Activated T-helper 2 cell treated with anti-CD3 and anti-CD28 coated beads, Interferon-gamma antibody, Interleukin-2, Interleukin-4, amounts not matched to agents 10 μg/mL and 5 μg/mL and 100 μg/mL, durations not matched to agents 14 hours and 24 hours and 36 hours (primary cell): ENCODE measurements around the gene FMN1. TPM values are rescaled to one million over a fixed set of nuclear protein-coding genes. Genes with fewer than 3 reads are reported as not detected.
A peak's percentile ranks its signal among the peaks of the same experiment; 100 is the strongest.

ENCODE experiments used
- DNase-seq: peaks from one replicate; pipeline ENCODE4 v3.0.0; 2021; ENCODE audit warnings: low spot score
- H3K27ac Mint-ChIP-seq: one replicate; pipeline ENCODE4 v1.8.0; 2021; ENCODE audit warnings: mixed read lengths
- H3K27me3 Mint-ChIP-seq: one replicate; pipeline ENCODE4 v1.8.0; 2021; ENCODE audit warnings: low read depth, mixed read lengths
- H3K36me3 Mint-ChIP-seq: one replicate; pipeline ENCODE4 v1.8.0; 2021; ENCODE audit warnings: low read depth, mixed read lengths
- H3K4me1 Mint-ChIP-seq: one replicate; pipeline ENCODE4 v1.8.0; 2021; ENCODE audit warnings: low read depth, mixed read lengths
- H3K4me3 Mint-ChIP-seq: one replicate; pipeline ENCODE4 v1.8.0; 2021; ENCODE audit warnings: low read depth, mild to moderate bottlenecking, moderate library complexity, mixed read lengths
- H3K9me3 Mint-ChIP-seq: one replicate; pipeline ENCODE4 v1.8.0; 2021; ENCODE audit warnings: mixed read lengths
- intact Hi-C: fragments of 100-400 bp; cut with micrococcal nuclease; formaldehyde crosslinking; loops from one replicate; pipeline ENCODE4 v1.15.1; 2023
- total RNA-seq: library from RNA; stranded (reverse); gene quantifications from 2 replicates; pipeline ENCODE4 v1.2.3, GENCODE V29; 2022

The FMN1 gene
- total RNA-seq, 1 donor from 2014 or later: 0.02 TPM

GRCh38 chr15:33104212-33104611 is 90.3 kb downstream of the FMN1 start:
- no peak overlapping the region for H3K27ac Mint-ChIP-seq
- H3K4me1 Mint-ChIP-seq: peaks cover 8% of the 10 kb centered on the region

GRCh38 chr15:33101036-33101435 is 93.5 kb downstream of the FMN1 start:
- Mint-ChIP-seq H3K27ac (no peak overlapping the region), H3K36me3 (no peaks in the 10 kb centered on the region), H3K9me3 (no peaks in the 10 kb centered on the region), H3K4me3 (no peak overlapping the region), H3K4me1 (peaks cover 8% of the 10 kb centered on the region), H3K27me3 (peaks cover 41% of the 10 kb centered on the region)
- DNase-seq: no peak
- intact Hi-C loops: loop anchor here (5.0 kb wide), 1 partner anchor 101 kb away; no protein-coding TSS in a partner anchor

More at GRCh38 chr15:33104212-33104611, 90.3 kb downstream of the FMN1 start:
- H3K9me3 Mint-ChIP-seq: no peaks in the 10 kb centered on the region
- peaks cover 48% of the 10 kb centered on the region for H3K27me3 Mint-ChIP-seq
- intact Hi-C loops: loop anchor here (5.0 kb wide), 1 partner anchor 98 kb away; no protein-coding TSS in a partner anchor
- H3K4me3 Mint-ChIP-seq: no peak overlapping the region
- H3K36me3 Mint-ChIP-seq: no peaks in the 10 kb centered on the region
- peak; percentile 27 for DNase-seq

- intact Hi-C loops: loop anchor here (5.0 kb wide), 1 partner anchor 102 kb away; no protein-coding TSS in a partner anchor
- H3K4me1 Mint-ChIP-seq: peaks cover 8% of the 10 kb centered on the region
- peaks cover 35% of the 10 kb centered on the region for H3K27me3 Mint-ChIP-seq
- no peak for DNase-seq
- no peak overlapping the region for H3K27ac Mint-ChIP-seq
- H3K4me3 Mint-ChIP-seq: no peak overlapping the region
- H3K36me3 Mint-ChIP-seq: no peaks in the 10 kb centered on the region
- no peaks in the 10 kb centered on the region for H3K9me3 Mint-ChIP-seq
Measured at GRCh38 chr15:33100314-33100713, 94.2 kb downstream of the FMN1 start.

- H3K4me1 Mint-ChIP-seq: peaks cover 8% of the 10 kb centered on the region
- H3K9me3 Mint-ChIP-seq: no peaks in the 10 kb centered on the region
- H3K27me3 Mint-ChIP-seq: peaks cover 36% of the 10 kb centered on the region
- no peaks in the 10 kb centered on the region for H3K36me3 Mint-ChIP-seq
- H3K27ac Mint-ChIP-seq: no peak overlapping the region
- no peak overlapping the region for H3K4me3 Mint-ChIP-seq
- no peak for DNase-seq
- intact Hi-C loops: loop anchor here (5.0 kb wide), 1 partner anchor 103 kb away; no protein-coding TSS in a partner anchor
Measured at GRCh38 chr15:33099739-33100138, 94.8 kb downstream of the FMN1 start.

GRCh38 chr15:33099213-33099612 is 95.3 kb downstream of the FMN1 start:
- Mint-ChIP-seq H3K4me1 (peaks cover 5% of the 10 kb centered on the region), H3K27ac (no peak overlapping the region), H3K27me3 (peaks cover 38% of the 10 kb centered on the region)

GRCh38 chr15:33098094-33099058 is 96.1 kb downstream of the FMN1 start:
- intact Hi-C loops: no loop called here
- H3K4me1 Mint-ChIP-seq: peaks cover 3% of the 10 kb centered on the region
- no peaks in the 10 kb centered on the region for H3K36me3 Mint-ChIP-seq
- no peak overlapping the region for H3K27ac Mint-ChIP-seq
- no peak overlapping the region for H3K4me3 Mint-ChIP-seq
- peaks cover 43% of the 10 kb centered on the region for H3K27me3 Mint-ChIP-seq
- DNase-seq: no peak
- H3K9me3 Mint-ChIP-seq: no peaks in the 10 kb centered on the region

More at GRCh38 chr15:33099213-33099612, 95.3 kb downstream of the FMN1 start:
- Mint-ChIP-seq H3K36me3 (no peaks in the 10 kb centered on the region), H3K4me3 (no peak overlapping the region), H3K9me3 (no peaks in the 10 kb centered on the region)
- intact Hi-C loops: no loop called here
- no peak for DNase-seq

- no peaks in the 10 kb centered on the region for H3K9me3 Mint-ChIP-seq
- intact Hi-C loops: no loop called here
- H3K4me3 Mint-ChIP-seq: no peak overlapping the region
- H3K36me3 Mint-ChIP-seq: no peaks in the 10 kb centered on the region
- H3K4me1 Mint-ChIP-seq: peaks cover 2% of the 10 kb centered on the region
- no peak overlapping the region for H3K27ac Mint-ChIP-seq
- no peak for DNase-seq
- H3K27me3 Mint-ChIP-seq: peaks cover 36% of the 10 kb centered on the region
Measured at GRCh38 chr15:33096134-33096533, 98.4 kb downstream of the FMN1 start.

- Mint-ChIP-seq H3K4me3 (no peak overlapping the region), H3K9me3 (no peaks in the 10 kb centered on the region), H3K4me1 (peaks cover 2% of the 10 kb centered on the region), H3K27ac (no peak overlapping the region), H3K27me3 (peaks cover 37% of the 10 kb centered on the region), H3K36me3 (no peaks in the 10 kb centered on the region)
- DNase-seq: no peak
- intact Hi-C loops: no loop called here
Measured at GRCh38 chr15:33095641-33096040, 98.9 kb downstream of the FMN1 start.

GRCh38 chr15:33094336-33094735 is 100.2 kb downstream of the FMN1 start:
- H3K4me3 Mint-ChIP-seq: no peak overlapping the region

GRCh38 chr15:33093222-33093621 is 101.3 kb downstream of the FMN1 start:
- peaks cover 32% of the 10 kb centered on the region for H3K27me3 Mint-ChIP-seq
- peaks cover 2% of the 10 kb centered on the region for H3K4me1 Mint-ChIP-seq
- H3K9me3 Mint-ChIP-seq: no peaks in the 10 kb centered on the region
- H3K36me3 Mint-ChIP-seq: no peaks in the 10 kb centered on the region
- DNase-seq: no peak
- H3K4me3 Mint-ChIP-seq: no peak overlapping the region
- no peak overlapping the region for H3K27ac Mint-ChIP-seq
- intact Hi-C loops: loop anchor here (5.0 kb wide), 1 partner anchor 119 kb away; no protein-coding TSS in a partner anchor

More at GRCh38 chr15:33094336-33094735, 100.2 kb downstream of the FMN1 start:
- Mint-ChIP-seq H3K4me1 (peaks cover 2% of the 10 kb centered on the region), H3K36me3 (no peaks in the 10 kb centered on the region), H3K27me3 (peaks cover 35% of the 10 kb centered on the region), H3K27ac (no peak overlapping the region), H3K9me3 (no peaks in the 10 kb centered on the region)
- no peak for DNase-seq
- intact Hi-C loops: loop anchor here (5.0 kb wide), 1 partner anchor 118 kb away; no protein-coding TSS in a partner anchor

GRCh38 chr15:33091983-33092693 is 102.4 kb downstream of the FMN1 start:
- DNase-seq: no peak
- Mint-ChIP-seq H3K36me3 (no peaks in the 10 kb centered on the region), H3K4me1 (peaks cover 2% of the 10 kb centered on the region), H3K27ac (no peak overlapping the region), H3K4me3 (no peak overlapping the region), H3K27me3 (peaks cover 23% of the 10 kb centered on the region), H3K9me3 (no peaks in the 10 kb centered on the region)
- intact Hi-C loops: loop anchor here (5.0 kb wide), 1 partner anchor 120 kb away; no protein-coding TSS in a partner anchor

GRCh38 chr15:33089878-33090757 is 104.4 kb downstream of the FMN1 start:
- H3K27me3 Mint-ChIP-seq: peaks cover 22% of the 10 kb centered on the region
- H3K36me3 Mint-ChIP-seq: no peaks in the 10 kb centered on the region
- no peaks in the 10 kb centered on the region for H3K9me3 Mint-ChIP-seq
- intact Hi-C loops: loop anchor here (2.0 to 5.0 kb wide), 2 partner anchors 13 to 122 kb away; no protein-coding TSS in a partner anchor
- no peak overlapping the region for H3K27ac Mint-ChIP-seq
- peaks cover 2% of the 10 kb centered on the region for H3K4me1 Mint-ChIP-seq
- DNase-seq: no peak
- no peak overlapping the region for H3K4me3 Mint-ChIP-seq
